Skeletal muscle tissue (tissue), 4 donors: ENCODE results near the gene TRAPPC6A. TPM values are rescaled to one million over a fixed set of nuclear protein-coding genes. Genes with fewer than 3 reads are reported as not detected.
A peak's percentile ranks its signal among the peaks of the same experiment; 100 is the strongest.
"Not testable (repeated sequence)": the region's sequence is repeated elsewhere in the genome, so short reads cannot be mapped to it uniquely, and the experiment has no call there.

Experiments used
- H3K27ac ChIP-seq: one replicate; pipeline ENCODE4 v1.7.0; 2013; ENCODE audit warnings: mild to moderate bottlenecking, low read depth, low read length, inconsistent platforms
- H3K27me3 ChIP-seq, 3 donors: one replicate each; pipeline ENCODE4 v1.7.0; 2013; ENCODE audit warnings: low read length in 3 of 3; ENCODE audit not compliant: control insufficient read depth in 3 of 3, insufficient read depth in 3 of 3
- H3K36me3 ChIP-seq, 3 donors: one replicate each; pipeline ENCODE4 v1.7.0; 2013; ENCODE audit warnings: low read length in 3 of 3; ENCODE audit not compliant: control insufficient read depth in 3 of 3, insufficient read depth in 3 of 3
- H3K4me1 ChIP-seq, 3 donors: one replicate each; pipeline ENCODE4 v1.7.0; 2013; ENCODE audit warnings: low read length in 3 of 3, mild to moderate bottlenecking in 3 of 3; ENCODE audit not compliant: control insufficient read depth in 3 of 3, insufficient read depth in 3 of 3
- H3K4me3 ChIP-seq, 3 donors: one replicate each; pipeline ENCODE4 v1.7.0; 2013; ENCODE audit warnings: low read length in 3 of 3
- H3K9ac ChIP-seq, 3 donors: one replicate each; pipeline ENCODE4 v1.7.0; 2013; ENCODE audit warnings: low read length in 3 of 3, mild to moderate bottlenecking in 3 of 3, moderate library complexity in 2 of 3, low read depth in 1 of 3
- H3K9me3 ChIP-seq, 3 donors: one replicate each; pipeline ENCODE4 v1.7.0; 2013; ENCODE audit warnings: low read length in 3 of 3; ENCODE audit not compliant: control insufficient read depth in 3 of 3
- total RNA-seq: library from RNA; depleted of rRNA; stranded (reverse); fragments of >200 nt; gene quantifications from one replicate; pipeline ENCODE4 v1.2.3, GENCODE V29; 2014
- donor health status: Osteomylitis.

The TRAPPC6A gene
- total RNA-seq, 1 donor from 2014 or later, result 15.1 TPM

GRCh38 chr19:45123440-45123850, 54.6 kb downstream of the TRAPPC6A start:
- H3K27ac ChIP-seq, result no peak overlapping the region
- no peak overlapping the region for H3K4me3 ChIP-seq
- no peaks in the 10 kb centered on the region for H3K9me3 ChIP-seq
- no peaks in the 10 kb centered on the region for H3K27me3 ChIP-seq
- peaks cover 3 to 16% (median 15%) of the 10 kb centered on the region in 3 donors for H3K4me1 ChIP-seq
- peaks cover 0 to 2% (median 0%) of the 10 kb centered on the region in 3 donors for H3K36me3 ChIP-seq
- peak overlapping the region in 1 of 3 donors; percentile 11 for H3K9ac ChIP-seq

DNA sequence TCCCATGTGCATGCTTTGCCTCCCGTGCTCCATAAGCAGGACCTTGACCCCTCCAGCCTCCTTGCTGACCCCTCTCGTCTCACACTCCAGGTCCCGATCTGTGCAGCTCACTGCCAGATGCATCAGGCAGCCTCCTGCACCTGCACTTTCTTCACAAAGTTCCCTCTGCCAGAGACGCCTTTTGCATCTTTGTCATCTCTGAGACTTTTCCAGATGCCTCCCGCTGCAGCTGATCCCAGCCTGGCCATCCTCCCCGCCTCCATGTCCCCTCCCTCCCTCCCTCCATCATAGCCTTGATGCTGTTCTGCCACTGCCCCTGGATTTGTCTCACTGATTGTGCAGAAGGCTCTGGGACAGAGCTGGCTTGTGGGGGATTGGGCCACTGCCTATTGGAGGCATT, 55.2 kb downstream of the TRAPPC6A start:
- H3K27me3 ChIP-seq, result no peaks in the 10 kb centered on the region
- H3K4me1 ChIP-seq, result peaks cover 9 to 22% (median 22%) of the 10 kb centered on the region in 3 donors
- no peak overlapping the region for H3K4me3 ChIP-seq
- H3K9me3 ChIP-seq, result no peaks in the 10 kb centered on the region
- peaks cover 0 to 2% (median 0%) of the 10 kb centered on the region in 3 donors for H3K36me3 ChIP-seq
- H3K27ac ChIP-seq, result no peak overlapping the region
- no peak overlapping the region for H3K9ac ChIP-seq

GRCh38 chr19:45121827-45122345, 56.2 kb downstream of the TRAPPC6A start:
- Histone ChIP-seq H3K36me3 (peaks cover 0 to 2% (median 0%) of the 10 kb centered on the region in 3 donors), H3K27me3 (no peaks in the 10 kb centered on the region), H3K27ac (no peak overlapping the region), H3K9me3 (no peaks in the 10 kb centered on the region), H3K4me3 (no peak overlapping the region), H3K4me1 (peaks cover 15 to 31% (median 29%) of the 10 kb centered on the region in 3 donors), H3K9ac (no peak overlapping the region)

- Histone ChIP-seq H3K4me1 (peaks cover 35 to 47% (median 39%) of the 10 kb centered on the region in 3 donors), H3K27ac (no peak overlapping the region), H3K4me3 (no peak overlapping the region)
Measured at GRCh38 chr19:45119582-45119981, 58.5 kb downstream of the TRAPPC6A start.

DNA sequence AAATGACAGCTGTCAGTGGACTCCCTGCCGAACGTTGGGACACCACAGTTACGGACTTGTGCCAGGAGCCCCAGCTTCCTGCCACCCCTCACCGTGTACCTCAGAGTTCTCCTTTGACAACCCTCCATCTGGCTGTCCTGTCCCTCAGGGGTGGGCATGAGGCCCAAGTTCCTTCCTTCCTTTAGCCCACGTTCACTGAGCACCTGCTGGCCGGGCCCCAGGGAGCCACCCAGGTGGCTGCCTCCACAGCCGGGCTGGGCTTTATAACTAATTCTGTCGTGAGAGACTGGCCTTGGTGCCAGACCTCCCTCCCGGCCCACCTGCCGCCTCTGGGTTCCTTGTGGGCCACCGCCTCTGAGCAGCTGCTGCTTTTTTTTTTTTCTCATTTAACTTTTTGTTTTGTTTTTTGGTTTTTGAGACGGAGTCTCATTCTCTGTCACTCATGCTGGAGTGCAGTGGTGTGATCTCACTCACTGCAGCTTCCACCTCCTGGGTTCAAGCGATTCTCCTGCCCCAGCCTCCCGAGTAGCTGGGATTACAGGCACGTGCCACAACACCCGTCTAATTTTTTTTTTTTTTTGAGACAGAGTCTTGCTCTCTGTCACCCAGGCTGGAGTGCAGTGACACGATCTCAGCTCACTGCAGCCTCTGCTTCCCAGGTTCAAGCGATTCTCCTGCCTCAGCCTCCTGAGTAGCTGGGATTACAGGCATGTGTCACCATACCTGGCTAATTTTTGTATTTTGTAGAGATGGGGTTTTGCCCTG, 59.3 kb downstream of the TRAPPC6A start:
- not testable (repeated sequence) for H3K9me3 ChIP-seq, H3K27ac ChIP-seq, H3K27me3 ChIP-seq, H3K36me3 ChIP-seq, H3K4me3 ChIP-seq
- Histone ChIP-seq H3K4me1 (peaks cover 35 to 47% (median 39%) of the 10 kb centered on the region in 3 donors), H3K9ac (peak overlapping the region in 2 of 3 donors; percentile 33 to 57)

More at GRCh38 chr19:45119582-45119981, 58.5 kb downstream of the TRAPPC6A start:
- Histone ChIP-seq H3K9ac (no peak overlapping the region), H3K36me3 (no peaks in the 10 kb centered on the region), H3K27me3 (no peaks in the 10 kb centered on the region), H3K9me3 (no peaks in the 10 kb centered on the region)

DNA sequence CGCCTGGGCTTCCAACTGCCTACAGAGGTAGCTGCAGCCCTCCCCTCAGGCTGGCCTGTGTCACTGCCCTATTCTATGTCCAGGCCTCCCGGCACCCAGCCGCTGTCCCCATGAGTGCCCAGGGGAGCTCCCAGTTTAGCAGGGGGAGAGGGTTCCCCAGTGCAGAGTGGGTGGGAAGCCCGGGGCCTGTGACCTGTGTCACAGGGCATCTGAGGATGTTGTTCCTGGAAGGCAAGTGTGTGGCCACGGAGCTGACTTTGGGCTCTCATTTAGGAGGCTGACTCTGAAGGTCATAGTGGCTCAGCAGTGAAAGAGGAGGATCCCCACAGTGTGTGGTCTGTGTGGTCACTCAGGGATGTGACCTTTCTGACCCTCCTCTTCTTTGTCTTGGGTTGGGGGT, 59.9 kb downstream of the TRAPPC6A start:
- peak overlapping the region in 2 of 3 donors; percentile 33 to 57 for H3K9ac ChIP-seq
- H3K4me1 ChIP-seq, result peaks cover 35 to 47% (median 39%) of the 10 kb centered on the region in 3 donors
- H3K36me3 ChIP-seq, result no peaks in the 10 kb centered on the region
- H3K27ac ChIP-seq, result no peak overlapping the region
- H3K27me3 ChIP-seq, result no peaks in the 10 kb centered on the region
- H3K9me3 ChIP-seq, result no peaks in the 10 kb centered on the region
- H3K4me3 ChIP-seq, result no peak overlapping the region

GRCh38 chr19:45117671-45118070, 60.4 kb downstream of the TRAPPC6A start:
- Histone ChIP-seq H3K4me3 (no peak overlapping the region), H3K36me3 (no peaks in the 10 kb centered on the region), H3K9me3 (no peaks in the 10 kb centered on the region), H3K4me1 (peaks cover 35 to 48% (median 39%) of the 10 kb centered on the region in 3 donors), H3K9ac (peak overlapping the region in 1 of 3 donors; percentile 33), H3K27ac (no peak overlapping the region), H3K27me3 (no peaks in the 10 kb centered on the region)

GRCh38 chr19:45117167-45117594, 60.9 kb downstream of the TRAPPC6A start:
- Histone ChIP-seq H3K4me1 (peaks cover 35 to 48% (median 41%) of the 10 kb centered on the region in 3 donors), H3K4me3 (no peak overlapping the region), H3K27ac (no peak overlapping the region), H3K36me3 (no peaks in the 10 kb centered on the region), H3K27me3 (no peaks in the 10 kb centered on the region), H3K9ac (peak overlapping the region in 1 of 3 donors; percentile 3), H3K9me3 (no peaks in the 10 kb centered on the region)

- Histone ChIP-seq H3K27me3 (no peaks in the 10 kb centered on the region), H3K4me1 (peaks cover 35 to 48% (median 41%) of the 10 kb centered on the region in 3 donors), H3K9ac (peak overlapping the region in 2 of 3 donors; percentile 57 to 71), H3K4me3 (peak overlapping the region in 1 of 3 donors; percentile 27), H3K36me3 (no peaks in the 10 kb centered on the region), H3K9me3 (no peaks in the 10 kb centered on the region), H3K27ac (peak overlapping the region; percentile 82)
Measured at GRCh38 chr19:45115809-45116615, 62.0 kb downstream of the TRAPPC6A start.
